Type B pancreatic cell (in vitro differentiated cells): ENCODE measurements around the gene WDFY2. TPM values are rescaled to one million over a fixed set of nuclear protein-coding genes. Genes with fewer than 3 reads are reported as not detected.

Experiments used
- DNase-seq: peaks from one replicate; pipeline ENCODE4 v3.0.0; 2021; ENCODE audit warnings: mixed read lengths; ENCODE audit not compliant: unreplicated experiment; ENCODE audit errors: extremely low spot score
- H3K27ac Mint-ChIP-seq: 2 replicates; pipeline ENCODE4 v1.8.0; 2021; ENCODE audit warnings: mild to moderate bottlenecking, mixed read lengths
- H3K27me3 Mint-ChIP-seq: 2 replicates; pipeline ENCODE4 v1.8.0; 2021; ENCODE audit warnings: mixed read lengths
- H3K36me3 Mint-ChIP-seq: 2 replicates; pipeline ENCODE4 v1.8.0; 2021; ENCODE audit warnings: mixed read lengths
- H3K4me1 Mint-ChIP-seq: one replicate; pipeline ENCODE4 v1.8.0; 2021; ENCODE audit warnings: mixed read lengths; ENCODE audit not compliant: unreplicated experiment
- H3K4me3 Mint-ChIP-seq: 2 replicates; pipeline ENCODE4 v1.8.0; 2021; ENCODE audit warnings: mild to moderate bottlenecking, mixed read lengths
- H3K9me3 Mint-ChIP-seq: 2 replicates; pipeline ENCODE4 v1.8.0; 2021; ENCODE audit warnings: mixed read lengths
- CTCF ChIP-seq: fragments of 200-600 bp; sonication (generic); conservative IDR thresholded peaks from 2 replicates; pipeline ENCODE4 v1.5.0; 2021; ENCODE audit warnings: antibody characterized with exemption, mild to moderate bottlenecking
- total RNA-seq: library from RNA; stranded (reverse); gene quantifications from 2 replicates; pipeline ENCODE4 v1.2.1, GENCODE V29; 2021; ENCODE audit warnings: low replicate concordance

The WDFY2 gene
- total RNA-seq, 1 donor from 2014 or later, result 20.3 TPM

- H3K4me3 Mint-ChIP-seq, result no peak overlapping the region
- no peak overlapping the region for H3K27ac Mint-ChIP-seq
Observed at GRCh38 chr13:51607165-51607564, 22.9 kb downstream of the WDFY2 start.

DNA sequence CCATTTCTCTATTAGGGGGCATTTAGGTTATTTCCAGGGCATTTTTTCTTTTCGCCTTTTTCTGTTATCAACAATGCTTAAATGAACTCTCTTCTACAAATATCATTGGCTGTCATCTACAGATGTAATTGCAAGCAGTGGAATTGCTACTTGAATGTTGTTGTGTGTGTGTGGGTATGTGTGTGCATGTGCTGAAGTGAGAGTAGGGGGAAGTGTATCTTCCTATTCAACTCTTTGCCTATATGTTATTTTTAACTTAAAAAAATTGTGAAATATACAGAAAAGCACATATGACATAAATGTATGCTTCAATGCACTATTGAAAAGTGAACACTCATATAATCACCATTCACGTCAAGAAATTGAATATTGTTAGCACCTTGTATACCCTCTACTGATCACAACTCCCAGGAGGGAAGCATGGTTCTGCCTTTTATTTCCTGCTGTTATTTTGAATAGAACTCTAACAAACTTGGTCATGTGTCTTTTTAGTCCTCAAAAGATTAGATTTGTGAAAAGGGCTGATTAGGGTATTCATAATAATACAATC, 24.7 kb downstream of the WDFY2 start:
- H3K36me3 Mint-ChIP-seq, result peaks cover 4% of the 10 kb centered on the region
- H3K4me1 Mint-ChIP-seq, result peaks cover 18% of the 10 kb centered on the region
- H3K9me3 Mint-ChIP-seq, result peaks cover 13% of the 10 kb centered on the region
- H3K27me3 Mint-ChIP-seq, result no peaks in the 10 kb centered on the region
- DNase-seq, result no peak
- no peak overlapping the region for H3K27ac Mint-ChIP-seq
- H3K4me3 Mint-ChIP-seq, result no peak overlapping the region
- no peak for TF ChIP-seq CTCF

More at GRCh38 chr13:51607165-51607564, 22.9 kb downstream of the WDFY2 start:
- H3K9me3 Mint-ChIP-seq, result peaks cover 13% of the 10 kb centered on the region
- no peaks in the 10 kb centered on the region for H3K27me3 Mint-ChIP-seq
- peaks cover 11% of the 10 kb centered on the region for H3K36me3 Mint-ChIP-seq
- peaks cover 7% of the 10 kb centered on the region for H3K4me1 Mint-ChIP-seq
- no peak for DNase-seq
- TF ChIP-seq CTCF, result no peak

- Mint-ChIP-seq H3K9me3 (peaks cover 4% of the 10 kb centered on the region), H3K27me3 (no peaks in the 10 kb centered on the region), H3K4me3 (no peak overlapping the region), H3K27ac (no peak overlapping the region), H3K36me3 (no peaks in the 10 kb centered on the region), H3K4me1 (peaks cover 19% of the 10 kb centered on the region)
- DNase-seq, result no peak
- TF ChIP-seq CTCF, result no peak
Observed at GRCh38 chr13:51612867-51613266, 28.6 kb downstream of the WDFY2 start.

GRCh38 chr13:51613535-51613934, 29.3 kb downstream of the WDFY2 start:
- Mint-ChIP-seq H3K27ac (no peak overlapping the region), H3K4me1 (peaks cover 20% of the 10 kb centered on the region)

GRCh38 chr13:51614350-51614786, 30.1 kb downstream of the WDFY2 start:
- Mint-ChIP-seq H3K27ac (no peak overlapping the region), H3K9me3 (peaks cover 4% of the 10 kb centered on the region), H3K27me3 (no peaks in the 10 kb centered on the region), H3K4me1 (peaks cover 23% of the 10 kb centered on the region), H3K4me3 (no peak overlapping the region), H3K36me3 (peaks cover 3% of the 10 kb centered on the region)
- no peak for DNase-seq
- TF ChIP-seq CTCF, result no peak

More at GRCh38 chr13:51613535-51613934, 29.3 kb downstream of the WDFY2 start:
- TF ChIP-seq CTCF, result no peak
- Mint-ChIP-seq H3K36me3 (peaks cover under 1% of the 10 kb centered on the region), H3K9me3 (peaks cover 4% of the 10 kb centered on the region), H3K27me3 (no peaks in the 10 kb centered on the region), H3K4me3 (no peak overlapping the region)
- DNase-seq, result no peak

GRCh38 chr13:51618626-51619025, 34.4 kb downstream of the WDFY2 start:
- H3K4me3 Mint-ChIP-seq, result no peak overlapping the region
- TF ChIP-seq CTCF, result no peak
- H3K9me3 Mint-ChIP-seq, result no peaks in the 10 kb centered on the region
- peaks cover 44% of the 10 kb centered on the region for H3K4me1 Mint-ChIP-seq
- peaks cover 3% of the 10 kb centered on the region for H3K36me3 Mint-ChIP-seq
- DNase-seq, result no peak
- H3K27me3 Mint-ChIP-seq, result no peaks in the 10 kb centered on the region
- H3K27ac Mint-ChIP-seq, result peak overlapping the region; percentile 12
